H1 (cell line): ENCODE measurements around the gene MLH3. TPM values are rescaled to one million over a fixed set of nuclear protein-coding genes. Genes with fewer than 3 reads are reported as not detected.
"Not testable (repeated sequence)": the region's sequence is repeated elsewhere in the genome, so short reads cannot be mapped to it uniquely, and the experiment has no call there.

ENCODE experiments used
- CTCF ChIA-PET: fragments of 300-600 bp; sonication (Branson Sonifier 250); formaldehyde crosslinking; loops from one replicate; lab custom pipeline; 2021; ENCODE audit not compliant: partially characterized antibody; lab: Charles Lee
- POLR2A ChIA-PET: fragments of 300-600 bp; sonication (Branson Sonifier 250); formaldehyde crosslinking; loops from one replicate; lab custom pipeline; 2021; ENCODE audit warnings: inconsistent platforms; ENCODE audit not compliant: partially characterized antibody; lab: Charles Lee
- DNase-seq, 2 experiments: peaks; one replicate each; pipeline versions ENCODE4 v3.0.0 to v3.0.0-alpha.2; 2010 to 2022; ENCODE audit warnings: low spot score in 2 of 2, low read depth in 1 of 2, mixed read lengths in 1 of 2
- FAIRE-seq: peaks from 2 replicates; lab custom pipeline; 2011; peaks lifted over from hg19 to GRCh38; lab: Jason Lieb, UNC
- H2AFZ ChIP-seq: 2 replicates; pipeline ENCODE4 v1.8.1; 2012; ENCODE audit warnings: low read length, inconsistent platforms
- H2AK5ac ChIP-seq: 2 replicates; pipeline ENCODE4 v1.6.1; 2013; ENCODE audit warnings: low read depth, low read length
- H2BK120ac ChIP-seq: replicated peaks from 2 replicates; pipeline ENCODE3; 2013; ENCODE audit warnings: low read depth, low read length, inconsistent platforms
- H2BK12ac ChIP-seq: 2 replicates; pipeline ENCODE4 v1.6.1; 2013; ENCODE audit warnings: low read depth, low read length
- H2BK15ac ChIP-seq: 2 replicates; pipeline ENCODE4 v1.6.1; 2013; ENCODE audit warnings: low read length
- H2BK20ac ChIP-seq: 2 replicates; pipeline ENCODE4 v1.6.1; 2013; ENCODE audit warnings: low read length
- H2BK5ac ChIP-seq: 2 replicates; pipeline ENCODE4 v1.6.1; 2013; ENCODE audit warnings: low read depth, low read length
- H3K14ac ChIP-seq: 2 replicates; pipeline ENCODE4 v1.6.1; 2013; ENCODE audit warnings: inconsistent platforms; ENCODE audit not compliant: insufficient read length
- H3K18ac ChIP-seq: 2 replicates; pipeline ENCODE4 v1.6.1; 2013; ENCODE audit warnings: low read length; ENCODE audit errors: extremely low read depth
- H3K23ac ChIP-seq: 2 replicates; pipeline ENCODE4 v1.6.1; 2013; ENCODE audit warnings: inconsistent platforms; ENCODE audit not compliant: insufficient read length
- H3K23me2 ChIP-seq: 2 replicates; pipeline ENCODE4 v1.6.1; 2013; ENCODE audit warnings: low read depth, low read length
- H3K27ac ChIP-seq: 2 replicates; pipeline ENCODE4 v1.6.1; 2011; ENCODE audit warnings: low read depth, low read length, inconsistent platforms
- H3K27me3 ChIP-seq, 4 experiments: replicated peaks in 1 of 4; 1 replicate in 1 of 4; 2 replicates in 3 of 4; pipeline versions ENCODE4 v1.6.1 to v1.8.1; 2011 to 2013; ENCODE audit warnings: low read length in 3 of 4, mild to moderate bottlenecking in 3 of 4, inconsistent platforms in 2 of 4, mixed read lengths in 2 of 4, moderate library complexity in 1 of 4; ENCODE audit not compliant: control insufficient read depth in 3 of 4, insufficient read depth in 3 of 4; ENCODE audit errors: extremely low read depth in 1 of 4
- H3K36me3 ChIP-seq, 4 experiments: 2 replicates each; pipeline versions ENCODE4 v1.6.1 to v1.8.1; 2011 to 2013; ENCODE audit warnings: mild to moderate bottlenecking in 4 of 4, low read length in 3 of 4, moderate library complexity in 2 of 4, control low read depth in 1 of 4, inconsistent platforms in 1 of 4; ENCODE audit not compliant: insufficient read depth in 4 of 4, control insufficient read depth in 2 of 4
- H3K4ac ChIP-seq: replicated peaks from 2 replicates; pipeline ENCODE3; 2013; ENCODE audit warnings: low read length, low read depth, mixed read lengths, inconsistent platforms; ENCODE audit not compliant: insufficient read length
- H3K4me1 ChIP-seq, 4 experiments: replicated peaks in 1 of 4; 1 replicate in 1 of 4; 2 replicates in 3 of 4; pipeline versions ENCODE4 v1.6.1 to v1.8.1; 2011 to 2013; ENCODE audit warnings: low read length in 3 of 4, inconsistent platforms in 2 of 4, mixed read lengths in 1 of 4; ENCODE audit not compliant: insufficient read depth in 4 of 4, control insufficient read depth in 3 of 4
- H3K4me2 ChIP-seq, 2 experiments: 2 replicates each; pipeline versions ENCODE4 v1.6.1 to v1.8.1; 2011 to 2013; ENCODE audit warnings: low read depth in 2 of 2, low read length in 2 of 2, control low read depth in 1 of 2, inconsistent platforms in 1 of 2, mild to moderate bottlenecking in 1 of 2; ENCODE audit not compliant: insufficient read depth in 1 of 2
- H3K4me3 ChIP-seq, 4 experiments: fragments of 200-600, 300-600 bp in 1 of 4; sonication (generic), shearing (Covaris generic), sonication (Bioruptor Twin) in 1 of 4; 2 replicates each; pipeline versions ENCODE4 v1.5.1 to v1.8.1; 2011 to 2016; ENCODE audit warnings: low read length in 4 of 4, low read depth in 3 of 4, control low read depth in 2 of 4, inconsistent platforms in 2 of 4, mild to moderate bottlenecking in 2 of 4, mixed read lengths in 1 of 4, moderate library complexity in 1 of 4; ENCODE audit not compliant: insufficient read depth in 2 of 4; ENCODE audit errors: extremely low read depth in 1 of 4
- H3K56ac ChIP-seq: replicated peaks from 2 replicates; pipeline ENCODE3; 2013; ENCODE audit warnings: low read depth, mild to moderate bottlenecking, mixed read lengths, low read length, inconsistent platforms; ENCODE audit not compliant: insufficient read length
- H3K79me1 ChIP-seq: 2 replicates; pipeline ENCODE4 v1.6.1; 2013; ENCODE audit warnings: low read depth, low read length, control low read depth
- H3K79me2 ChIP-seq, 2 experiments: 2 replicates each; pipeline versions ENCODE4 v1.6.1 to v1.8.1; 2012 to 2013; ENCODE audit warnings: low read length in 2 of 2, mild to moderate bottlenecking in 2 of 2, inconsistent platforms in 1 of 2; ENCODE audit not compliant: insufficient read depth in 2 of 2, control insufficient read depth in 1 of 2
- H3K9ac ChIP-seq, 4 experiments: replicated peaks in 1 of 4; 1 replicate in 1 of 4; 2 replicates in 3 of 4; pipeline versions ENCODE4 v1.6.1 to v1.8.1; 2011 to 2013; ENCODE audit warnings: low read depth in 3 of 4, low read length in 3 of 4, control low read depth in 2 of 4, mild to moderate bottlenecking in 2 of 4, moderate library complexity in 2 of 4, inconsistent platforms in 1 of 4; ENCODE audit errors: extremely low read depth in 1 of 4
- H3K9me3 ChIP-seq, 2 experiments: 2 replicates each; pipeline versions ENCODE4 v1.6.1 to v1.8.1; 2012 to 2013; ENCODE audit warnings: mild to moderate bottlenecking in 2 of 2, moderate library complexity in 2 of 2, control low read depth in 1 of 2, inconsistent platforms in 1 of 2, low read depth in 1 of 2, low read length in 1 of 2, mixed read lengths in 1 of 2; ENCODE audit not compliant: insufficient read depth in 2 of 2
- H4K20me1 ChIP-seq, 2 experiments: replicated peaks in 1 of 2; 2 replicates each; pipeline versions ENCODE3 to v1.8.1; 2011 to 2013; ENCODE audit warnings: inconsistent platforms in 2 of 2, low read length in 2 of 2, mild to moderate bottlenecking in 1 of 2; ENCODE audit not compliant: insufficient read depth in 2 of 2, control insufficient read depth in 1 of 2
- H4K5ac ChIP-seq: 2 replicates; pipeline ENCODE4 v1.6.1; 2013; ENCODE audit warnings: low read length, low read depth, mixed read lengths, inconsistent platforms; ENCODE audit not compliant: insufficient read length
- H4K8ac ChIP-seq: 2 replicates; pipeline ENCODE4 v1.8.0; 2013; ENCODE audit warnings: mild to moderate bottlenecking, moderate library complexity, low read length, inconsistent platforms; ENCODE audit not compliant: insufficient read depth; ENCODE audit errors: extremely low read depth
- H4K91ac ChIP-seq: replicated peaks from 2 replicates; pipeline ENCODE3; 2013; ENCODE audit warnings: low read length, mixed read lengths, inconsistent platforms; ENCODE audit not compliant: insufficient read length
- CHD1 ChIP-seq: IDR thresholded peaks from 2 replicates; pipeline ENCODE4 v1.6.1; 2012; ENCODE audit warnings: low read depth, low read length, improper control_type of control experiment
- POLR2AphosphoS5 ChIP-seq: IDR thresholded peaks from 2 replicates; pipeline ENCODE4 v1.6.1; 2011; ENCODE audit warnings: low read depth, low read length
- SIN3A ChIP-seq, 2 experiments: IDR thresholded peaks in 1 of 2; conservative IDR thresholded peaks in 1 of 2; 2 replicates each; pipeline ENCODE4 v1.6.1; 2011 to 2012; ENCODE audit warnings: low read length in 2 of 2, improper control_type of control experiment in 1 of 2, low read depth in 1 of 2, mild to moderate bottlenecking in 1 of 2
- TAF7 ChIP-seq: optimal IDR thresholded peaks from 2 replicates; pipeline ENCODE3; 2011; ENCODE audit warnings: low read depth, mild to moderate bottlenecking, inconsistent platforms, low read length, moderate library complexity, borderline replicate concordance
- WGBS, 2 experiments: shearing (Covaris generic) in 1 of 2; methylation state at CpG; one replicate each; pipeline versions ENCODE4 v1.1.6 to v1.1.7; 2013 to 2015; ENCODE audit warnings: low lambda C conversion rate in 2 of 2, mixed read lengths in 2 of 2, inconsistent platforms in 1 of 2, low coverage in 1 of 2, missing lambda C conversion rate in 1 of 2; ENCODE audit not compliant: insufficient replicate concordance in 2 of 2, insufficient coverage in 1 of 2, insufficient read length in 1 of 2; ENCODE audit errors: extremely low coverage in 1 of 2, missing lambda C conversion rate in 1 of 2; 5-methylcytosine and 5-hydroxymethylcytosine counted together
- polyA plus RNA-seq, 7 experiments: library from polyadenylated mRNA; depleted of rRNA in 3 of 7; stranded (reverse) in 5 of 7; unstranded in 2 of 7; fragments of >200 nt in 5 of 7; fragments of 200-250 nt in 2 of 7; gene quantifications; 1 replicate in 5 of 7; 2 replicates in 1 of 7; 4 replicates in 1 of 7; pipeline versions ENCODE4 v1.2.1 to v1.2.3, GENCODE V29; 2011 to 2013; ENCODE audit warnings: missing spikeins in 2 of 7, mixed read lengths in 2 of 7
- total RNA-seq: library from RNA; stranded (reverse); fragmentation: NEBNext Ultra II Directional; extraction: Animal tissue kit (Norgen Biotek cat#: 25700); gene quantifications from 2 replicates; pipeline ENCODE4 v1.2.1, GENCODE V29; 2021

The MLH3 gene
- total and polyA plus RNA-seq, 2 of the 8 experiments (the other 6 are each of a cell fraction or from before 2014, with no cell fraction given) = 9.3 to 20.1 TPM

DNA sequence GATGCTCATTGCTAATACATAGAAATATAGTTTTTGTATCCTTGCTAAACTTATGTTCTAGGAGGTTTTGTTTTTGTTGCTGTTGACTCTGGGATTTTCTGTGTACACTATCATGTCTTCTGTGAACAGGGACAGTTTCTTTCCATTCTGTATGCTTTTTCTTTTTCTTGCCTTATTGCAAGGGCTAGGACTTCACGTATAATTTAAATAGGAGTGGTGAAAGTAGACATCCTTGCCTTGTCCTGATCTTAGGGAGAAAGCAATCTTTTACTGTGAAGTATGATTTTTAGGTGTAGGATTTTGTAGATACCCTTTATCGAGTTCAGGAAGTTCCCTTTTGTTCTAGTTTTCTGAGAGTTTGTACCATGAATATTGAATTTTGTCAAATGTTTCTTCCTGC lies 50.0 kb downstream of the MLH3 start (continued):
- TF ChIP-seq SIN3A (conservative IDR thresholded peaks at IDR 0.05 in 1 of 2, IDR thresholded peaks at IDR 0.05 in 1 of 2; ENCODE audit: low read depth in 1 of 2, low read length in 2 of 2) (no peak), TAF7 (no peak), CHD1 (no peak), POLR2AphosphoS5 (no peak)

DNA sequence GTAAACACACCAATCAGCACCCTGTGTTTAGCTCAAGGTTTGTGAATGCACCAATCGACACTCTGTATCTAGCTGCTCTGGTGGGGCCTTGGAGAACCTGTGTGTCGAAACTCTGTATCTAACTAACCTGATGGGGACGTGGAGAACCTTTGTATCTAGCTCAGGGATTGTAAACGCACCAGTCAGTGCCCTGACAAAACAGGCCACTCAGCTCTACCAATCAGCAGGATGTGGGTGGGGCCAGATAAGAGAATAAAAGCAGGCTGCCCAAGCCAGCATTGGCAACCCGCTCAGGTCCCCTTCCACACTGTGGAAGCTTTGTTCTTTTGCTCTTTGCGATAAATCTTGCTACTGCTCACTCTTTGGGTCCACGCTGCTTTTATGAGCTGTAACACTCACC lies 55.5 kb downstream of the MLH3 start:
- FAIRE-seq, H3K4me2 ChIP-seq, H4K20me1 ChIP-seq, H4K8ac ChIP-seq, H3K23ac ChIP-seq, H3K14ac ChIP-seq, H3K27ac ChIP-seq, H2BK12ac ChIP-seq, H3K18ac ChIP-seq, H2BK120ac ChIP-seq, H2AFZ ChIP-seq, H2BK20ac ChIP-seq, H2BK15ac ChIP-seq, H3K9ac ChIP-seq, H3K4me1 ChIP-seq, H3K23me2 ChIP-seq, H3K27me3 ChIP-seq, H3K79me1 ChIP-seq, H3K56ac ChIP-seq, H3K79me2 ChIP-seq, H3K9me3 ChIP-seq, DNase-seq, H2BK5ac ChIP-seq, POLR2A ChIA-PET, H3K4me3 ChIP-seq, H2AK5ac ChIP-seq, H4K91ac ChIP-seq, H3K4ac ChIP-seq, H4K5ac ChIP-seq, H3K36me3 ChIP-seq: not testable (repeated sequence)
- CTCF ChIA-PET = interaction anchor here (1.0 kb wide), 1 partner anchor 16 kb away, joined by 4 read pairs; no protein-coding TSS in a partner anchor
- 91% methylated on average over 5 of the region's 7 CpGs; no CpG with 5 or more reads in 1 of the 2 experiments for WGBS, 2 experiments
